NT2/D1 (cell line): ENCODE measurements around the gene GATA3.

Experiments
- DNase-seq: peaks from one replicate; pipeline ENCODE4 v3.0.0-alpha.2; 2011; ENCODE audit warnings: low read depth, low spot score
- H3K27me3 ChIP-seq: 2 replicates; pipeline ENCODE4 v1.6.0; 2011; ENCODE audit warnings: mild to moderate bottlenecking; ENCODE audit not compliant: insufficient read length, insufficient read depth
- H3K36me3 ChIP-seq: 2 replicates; pipeline ENCODE4 v1.6.1; 2011; ENCODE audit warnings: mild to moderate bottlenecking, low read length, mixed read lengths; ENCODE audit not compliant: insufficient read depth, insufficient read length
- H3K4me1 ChIP-seq: 2 replicates; pipeline ENCODE4 v1.5.1; 2011; ENCODE audit not compliant: insufficient read depth, insufficient read length
- H3K4me3 ChIP-seq: 2 replicates; pipeline ENCODE4 v1.5.1; 2011; ENCODE audit warnings: low read depth; ENCODE audit not compliant: insufficient read length
- H3K9ac ChIP-seq: 2 replicates; pipeline ENCODE4 v1.6.0; 2011; ENCODE audit warnings: low read depth; ENCODE audit not compliant: insufficient read length
- H3K9me3 ChIP-seq: 2 replicates; pipeline ENCODE4 v1.5.1; 2011; ENCODE audit warnings: mild to moderate bottlenecking, low read length; ENCODE audit not compliant: insufficient read depth
- SUZ12 ChIP-seq: IDR thresholded peaks from 2 replicates; pipeline ENCODE4 v1.6.1; 2011; ENCODE audit not compliant: insufficient read length, insufficient read depth; ENCODE audit errors: extremely low read depth
- YY1 ChIP-seq: IDR thresholded peaks from 2 replicates; pipeline ENCODE4 v1.6.1; 2011; ENCODE audit not compliant: insufficient read length, insufficient read depth
- ZNF274 ChIP-seq: IDR thresholded peaks from 2 replicates; pipeline ENCODE4 v1.6.1; 2011; ENCODE audit warnings: mild to moderate bottlenecking, low read depth, low read length

Gene GATA3

GRCh38 chr10:8051109-8051821 lies 3.2 kb upstream of the GATA3 start:
- H3K4me1 ChIP-seq = peaks cover 11% of the 10 kb centered on the region
- peak overlapping the region; percentile 42 for H3K4me3 ChIP-seq
- H3K9ac ChIP-seq = peak overlapping the region; percentile 70
- H3K36me3 ChIP-seq = no peaks in the 10 kb centered on the region
- DNase-seq = no peak
- no peaks in the 10 kb centered on the region for H3K9me3 ChIP-seq
- TF ChIP-seq SUZ12 = no peak
- no peak for TF ChIP-seq ZNF274
- TF ChIP-seq YY1 = no peak
- peaks cover 48% of the 10 kb centered on the region for H3K27me3 ChIP-seq

DNA sequence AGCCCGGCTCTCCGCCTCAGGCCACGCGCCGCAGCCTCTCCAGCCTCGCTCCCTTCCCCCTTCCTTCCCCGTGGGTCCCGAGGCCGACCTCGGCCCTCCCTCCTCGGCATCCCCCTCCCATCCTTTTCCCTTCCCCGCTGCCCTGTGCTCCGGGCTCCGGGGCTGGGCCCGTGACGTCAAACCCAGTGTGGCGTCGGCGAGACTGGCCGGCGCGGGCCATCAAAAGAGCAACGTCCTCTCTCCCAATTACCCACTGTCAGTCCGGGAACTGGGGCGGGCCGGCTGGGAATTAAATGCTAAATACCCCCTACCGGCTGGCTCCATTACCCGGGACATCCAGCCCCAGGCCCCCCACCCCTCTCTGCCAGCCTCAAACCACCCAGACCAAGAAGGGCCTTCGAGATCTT lies 2.6 kb upstream of the GATA3 start:
- no peaks in the 10 kb centered on the region for H3K9me3 ChIP-seq
- H3K27me3 ChIP-seq = peaks cover 47% of the 10 kb centered on the region
- peaks cover 8% of the 10 kb centered on the region for H3K4me1 ChIP-seq
- H3K4me3 ChIP-seq = peak overlapping the region; percentile 42
- no peak for DNase-seq
- no peaks in the 10 kb centered on the region for H3K36me3 ChIP-seq
- H3K9ac ChIP-seq = peak overlapping the region; percentile 70
- TF ChIP-seq SUZ12 = no peak
- no peak for TF ChIP-seq YY1
- no peak for TF ChIP-seq ZNF274

DNA sequence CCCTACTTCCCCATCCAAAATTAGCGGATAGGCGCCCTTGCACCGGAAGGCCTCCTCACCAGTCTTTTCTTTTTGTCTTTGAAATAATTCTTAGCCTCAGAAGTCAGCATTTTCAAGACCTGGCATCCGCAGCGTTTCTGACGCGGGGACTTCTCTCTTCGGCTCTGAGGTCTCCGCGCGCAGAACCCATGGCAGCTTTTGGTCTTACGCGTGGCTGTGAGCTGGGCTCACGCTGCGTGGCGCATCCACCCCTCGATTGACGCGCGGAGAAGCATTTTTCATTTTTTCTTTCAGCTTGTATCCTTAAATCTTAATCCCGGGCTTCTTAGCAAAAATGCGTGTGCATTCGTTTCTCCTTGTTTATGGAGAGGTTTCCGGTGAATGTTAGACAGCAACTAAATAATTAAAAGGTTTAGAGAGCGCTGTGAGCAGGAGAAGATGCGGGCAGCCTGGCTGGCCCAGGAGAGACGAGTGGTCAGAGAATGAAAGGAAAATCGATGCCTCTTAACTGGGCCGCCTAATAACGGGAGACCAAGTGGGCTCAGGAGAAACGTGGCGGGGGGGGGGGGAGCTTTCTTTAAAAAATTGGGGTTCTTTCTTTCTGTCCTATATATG lies 2.0 kb upstream of the GATA3 start:
- Histone ChIP-seq H3K4me1 (peaks cover 2% of the 10 kb centered on the region), H3K36me3 (no peaks in the 10 kb centered on the region), H3K27me3 (peaks cover 45% of the 10 kb centered on the region), H3K9me3 (no peaks in the 10 kb centered on the region), H3K9ac (peak overlapping the region; percentile 57), H3K4me3 (peak overlapping the region; percentile 10)
- TF ChIP-seq SUZ12 (no peak), ZNF274 (no peak), YY1 (no peak)
- DNase-seq = no peak

- DNase-seq = no peak
- H3K4me3 ChIP-seq = no peak overlapping the region
- H3K9me3 ChIP-seq = no peaks in the 10 kb centered on the region
- H3K36me3 ChIP-seq = no peaks in the 10 kb centered on the region
- no peaks in the 10 kb centered on the region for H3K4me1 ChIP-seq
- TF ChIP-seq ZNF274 (no peak), SUZ12 (no peak), YY1 (no peak)
- H3K27me3 ChIP-seq = peaks cover 40% of the 10 kb centered on the region
- H3K9ac ChIP-seq = peak overlapping the region; percentile 63
Observed at GRCh38 chr10:8052956-8053445, 1.5 kb upstream of the GATA3 start.

DNA sequence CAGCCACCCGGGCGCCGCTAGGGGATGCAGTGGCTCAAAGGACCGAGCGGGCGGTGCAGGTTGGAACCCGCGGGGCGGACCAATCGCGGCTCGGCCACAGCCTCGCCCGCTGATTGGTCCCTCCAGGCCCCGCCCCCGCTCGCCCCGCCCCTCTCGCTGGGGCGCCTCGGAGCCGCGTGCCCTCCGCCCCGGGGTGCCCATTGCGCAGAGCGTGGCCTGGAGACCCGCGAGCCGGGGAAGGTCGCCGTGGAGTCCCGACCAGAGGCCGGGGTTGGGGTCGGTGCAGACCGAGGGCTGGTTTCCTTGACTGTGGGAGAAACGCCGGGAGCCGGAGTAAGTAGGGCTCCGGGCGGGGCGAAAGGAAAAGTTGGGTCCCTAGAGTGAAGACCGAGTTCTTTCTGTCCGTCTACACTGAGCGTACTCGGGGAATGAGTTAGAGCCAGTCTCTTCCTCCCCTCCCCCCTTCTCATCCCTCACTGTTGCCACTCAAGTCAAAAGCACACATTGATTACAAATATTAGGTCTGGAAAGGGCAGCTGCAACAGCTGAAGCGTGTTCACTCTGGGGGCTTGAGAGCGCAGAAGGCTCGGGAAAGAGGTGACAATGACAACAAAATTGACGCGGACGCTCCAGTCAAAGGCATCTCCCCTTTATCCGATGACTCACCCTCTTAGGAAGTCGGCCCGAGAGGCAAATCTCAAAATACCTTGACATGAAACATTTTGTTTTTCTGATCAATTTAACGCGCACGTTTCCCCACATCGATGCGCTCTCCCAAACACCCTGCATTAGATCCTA lies 843 bp upstream of the GATA3 start:
- H3K4me3 ChIP-seq = peak overlapping the region; percentile 62
- H3K36me3 ChIP-seq = peaks cover 6% of the 10 kb centered on the region
- TF ChIP-seq SUZ12 (no peak), ZNF274 (no peak), YY1 (no peak)
- H3K4me1 ChIP-seq = no peaks in the 10 kb centered on the region
- H3K9ac ChIP-seq = peak overlapping the region; percentile 6
- peaks cover 33% of the 10 kb centered on the region for H3K27me3 ChIP-seq
- no peak for DNase-seq
- no peaks in the 10 kb centered on the region for H3K9me3 ChIP-seq

DNA sequence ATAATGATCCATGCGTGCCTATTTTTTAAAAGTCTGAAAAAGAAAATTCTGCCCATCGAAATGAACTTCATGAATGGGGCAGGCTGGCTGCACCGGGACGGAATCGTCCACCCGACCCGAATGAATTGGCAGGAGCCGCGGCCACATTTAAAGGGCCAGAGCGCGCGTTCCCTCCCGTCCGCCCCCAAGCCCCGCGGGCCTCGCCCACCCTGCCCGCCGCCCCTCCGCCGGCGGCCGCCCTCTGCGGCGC lies 319 bp upstream of the GATA3 start:
- TF ChIP-seq SUZ12 = no peak
- TF ChIP-seq ZNF274 = no peak
- TF ChIP-seq YY1 = no peak
- H3K36me3 ChIP-seq = peaks cover 10% of the 10 kb centered on the region
- H3K27me3 ChIP-seq = peaks cover 28% of the 10 kb centered on the region
- DNase-seq = no peak
- no peaks in the 10 kb centered on the region for H3K9me3 ChIP-seq
- no peaks in the 10 kb centered on the region for H3K4me1 ChIP-seq
- H3K9ac ChIP-seq = no peak overlapping the region
- peak overlapping the region; percentile 62 for H3K4me3 ChIP-seq
